Left kidney (tissue), 8 donors: ENCODE data around the gene SPP1. TPM values are rescaled to one million over a fixed set of nuclear protein-coding genes. Genes with fewer than 3 reads are reported as not detected.
"Not testable (repeated sequence)": the region's sequence is repeated elsewhere in the genome, so short reads cannot be mapped to it uniquely, and the experiment has no call there.

ENCODE experiments used
- DNase-seq: peaks from one replicate; pipeline ENCODE4 v3.0.0-alpha.2; 2013
- long read RNA-seq, 8 donors: transcript quantifications; one replicate each; lab custom pipeline, GENCODE V29; 2026
- polyA plus RNA-seq: library from polyadenylated mRNA; unstranded; fragments of 120-200 nt; gene quantifications from one replicate; pipeline ENCODE4 v1.2.1, GENCODE V29; 2013; ENCODE audit not compliant: insufficient read length

SPP1 gene
- 127 TPM for polyA plus RNA-seq
- long read RNA-seq, donor 1, transcript SPP1-203 (7 exons, 1,473 nt): major isoform, 52 of 76 reads
- long read RNA-seq, donor 1, transcript SPP1-201 (6 exons, 1,581 nt): minor isoform, 15 of 76 reads
- long read RNA-seq, donor 1, partial matches to known transcripts: 8 of 76 reads
- long read RNA-seq, donor 1, other reads (novel, unspliced or antisense): 0 of 76 reads
- long read RNA-seq, donor 2, transcript SPP1-201 (6 exons, 1,581 nt): minor isoform, 12 of 72 reads
- long read RNA-seq, donor 2, transcript SPP1-203 (7 exons, 1,473 nt): major isoform, 54 of 72 reads
- long read RNA-seq, donor 2, partial matches to known transcripts: 6 of 72 reads
- long read RNA-seq, donor 2, other reads (novel, unspliced or antisense): 0 of 72 reads
- long read RNA-seq, donor 3, transcript SPP1-203 (7 exons, 1,473 nt): major isoform, 23 of 31 reads
- long read RNA-seq, donor 3, transcript SPP1-201 (6 exons, 1,581 nt): minor isoform, 7 of 31 reads
- long read RNA-seq, donor 3, partial matches to known transcripts: 0 of 31 reads
- long read RNA-seq, donor 3, other reads (novel, unspliced or antisense): 0 of 31 reads
- long read RNA-seq, donor 4, transcript SPP1-203 (7 exons, 1,473 nt): major isoform, 5 of 6 reads
- long read RNA-seq, donor 4, partial matches to known transcripts: 0 of 6 reads
- long read RNA-seq, donor 4, other reads (novel, unspliced or antisense): 0 of 6 reads
- long read RNA-seq, donor 5, transcript SPP1-203 (7 exons, 1,473 nt): major isoform, 91 of 132 reads
- long read RNA-seq, donor 5, transcript SPP1-201 (6 exons, 1,581 nt): minor isoform, 25 of 132 reads
- long read RNA-seq, donor 5, partial matches to known transcripts: 12 of 132 reads
- long read RNA-seq, donor 5, other reads (novel, unspliced or antisense): 0 of 132 reads
- long read RNA-seq, donor 6, transcript SPP1-201 (6 exons, 1,581 nt): minor isoform, 28 of 88 reads
- long read RNA-seq, donor 6, transcript SPP1-203 (7 exons, 1,473 nt): major isoform, 44 of 88 reads
- long read RNA-seq, donor 6, partial matches to known transcripts: 12 of 88 reads
- long read RNA-seq, donor 6, other reads (novel, unspliced or antisense): 0 of 88 reads
- long read RNA-seq, donor 7, transcript SPP1-201 (6 exons, 1,581 nt): minor isoform, 36 of 133 reads
- long read RNA-seq, donor 7, transcript SPP1-203 (7 exons, 1,473 nt): major isoform, 77 of 133 reads
- long read RNA-seq, donor 7, partial matches to known transcripts: 18 of 133 reads
- long read RNA-seq, donor 7, other reads (novel, unspliced or antisense): 0 of 133 reads
- long read RNA-seq, donor 8, transcript SPP1-202 (6 exons, 1,196 nt): minor isoform, 6 of 42 reads
- long read RNA-seq, donor 8, transcript SPP1-203 (7 exons, 1,473 nt): major isoform, 26 of 42 reads
- long read RNA-seq, donor 8, transcript SPP1-201 (6 exons, 1,581 nt): minor isoform, 10 of 42 reads
- long read RNA-seq, donor 8, partial matches to known transcripts: 0 of 42 reads
- long read RNA-seq, donor 8, other reads (novel, unspliced or antisense): 0 of 42 reads

GRCh38 chr4:87975466-87975865 is at the start of gene SPP1:
SPP1 (plus strand) TSS chr4:87975714; CDS start chr4:87976896, 1,182 bp downstream.
- no peak for DNase-seq

GRCh38 chr4:87926554-87927098 is 48.9 kb upstream of the SPP1 start:
- DNase-seq: no peak

GRCh38 chr4:87930629-87931028 is 44.9 kb upstream of the SPP1 start:
- DNase-seq: no peak

GRCh38 chr4:87931932-87932331 is 43.6 kb upstream of the SPP1 start:
- DNase-seq: no peak

GRCh38 chr4:87932718-87933141 is 42.8 kb upstream of the SPP1 start:
- no peak for DNase-seq

- DNase-seq: no peak
Observed at GRCh38 chr4:87933337-87933736, 42.2 kb upstream of the SPP1 start.

- no peak for DNase-seq
Observed at GRCh38 chr4:87934157-87934704, 41.3 kb upstream of the SPP1 start.

GRCh38 chr4:87934973-87935372 is 40.5 kb upstream of the SPP1 start:
- no peak for DNase-seq

GRCh38 chr4:87935954-87936353 is 39.6 kb upstream of the SPP1 start:
- DNase-seq: not testable (repeated sequence)

- DNase-seq: no peak
Observed at GRCh38 chr4:87937523-87937922, 38.0 kb upstream of the SPP1 start.

- DNase-seq: no peak
Observed at GRCh38 chr4:87938746-87939145, 36.8 kb upstream of the SPP1 start.

- DNase-seq: no peak
Observed at GRCh38 chr4:87939978-87940690, 35.4 kb upstream of the SPP1 start.

- not testable (repeated sequence) for DNase-seq
Observed at GRCh38 chr4:87940809-87941208, 34.7 kb upstream of the SPP1 start.

GRCh38 chr4:87941537-87942392 is 33.7 kb upstream of the SPP1 start:
- no peak for DNase-seq

- DNase-seq: no peak
Observed at GRCh38 chr4:87943660-87944149, 31.8 kb upstream of the SPP1 start.

GRCh38 chr4:87944967-87945366 is 30.5 kb upstream of the SPP1 start:
- no peak for DNase-seq

GRCh38 chr4:87946766-87947165 is 28.7 kb upstream of the SPP1 start:
- DNase-seq: no peak

- DNase-seq: no peak
Observed at GRCh38 chr4:87947381-87948160, 27.9 kb upstream of the SPP1 start.
